HEK293 (cell line): ENCODE results near the gene RNF135.

Experiments
- CTCF ChIA-PET: fragments of 350-600 bp; formaldehyde crosslinking; extraction: SDS; loops from one replicate; lab custom pipeline; 2021; ENCODE audit warnings: antibody characterized with exemption; lab: Yijun Ruan, JAX
- POLR2A ChIA-PET: fragments of 300-600 bp; formaldehyde crosslinking; extraction: SDS; loops from one replicate; lab custom pipeline; 2020; ENCODE audit warnings: antibody characterized with exemption, inconsistent platforms; lab: Yijun Ruan, JAX
- H3K27ac ChIP-seq: fragments of 200-500 bp; sonication (Bioruptor generic); 2 replicates; pipeline ENCODE4 v1.5.1; 2014; ENCODE audit warnings: low read depth, low read length, control low read depth, inconsistent platforms; ENCODE audit errors: extremely low read depth
- H3K36me3 ChIP-seq, 2 experiments: fragments of 200-500 bp in 1 of 2; sonication (Bioruptor generic) in 1 of 2; 1 replicate in 1 of 2; 2 replicates in 1 of 2; pipeline ENCODE4 v1.5.1; 2014 to 2017; ENCODE audit warnings: inconsistent platforms in 2 of 2, low read length in 2 of 2; ENCODE audit not compliant: control insufficient read depth in 2 of 2, insufficient read depth in 1 of 2
- H3K4me1 ChIP-seq: fragments of 200-500 bp; sonication (Bioruptor generic); 2 replicates; pipeline ENCODE4 v1.5.1; 2014; ENCODE audit warnings: mild to moderate bottlenecking, low read length, inconsistent platforms; ENCODE audit not compliant: control insufficient read depth, insufficient read depth
- H3K4me3 ChIP-seq: 2 replicates; pipeline ENCODE4 v1.5.1; 2011; ENCODE audit warnings: low read depth, mild to moderate bottlenecking, control low read depth, low read length, moderate library complexity
- H3K9me3 ChIP-seq: fragments of 200-500 bp; sonication (Bioruptor generic); 2 replicates; pipeline ENCODE4 v1.5.1; 2014; ENCODE audit warnings: low read depth, low read length, inconsistent platforms; ENCODE audit not compliant: control insufficient read depth, insufficient read depth
- BCL11A ChIP-seq: fragments of 450-650 bp; formaldehyde crosslinking; IDR thresholded peaks from 2 replicates; pipeline ENCODE4 v1.5.1; 2016; ENCODE audit warnings: low read depth, missing biosample characterization, missing genetic modification characterization
- HOXC10 ChIP-seq: sonication (generic); formaldehyde crosslinking; IDR thresholded peaks from 2 replicates; pipeline ENCODE4 v1.8.1; 2023; ENCODE audit warnings: mild to moderate bottlenecking, missing genetic modification reagents
- PRDM1 ChIP-seq: fragments of 450-650 bp; formaldehyde crosslinking; IDR thresholded peaks from 2 replicates; pipeline ENCODE4; 2016; ENCODE audit warnings: missing biosample characterization, missing genetic modification characterization
- ZBTB17 ChIP-seq: fragments of 450-650 bp; formaldehyde crosslinking; IDR thresholded peaks from 2 replicates; pipeline ENCODE4 v1.5.1; 2016; ENCODE audit warnings: missing biosample characterization, missing genetic modification characterization
- ZFP41 ChIP-seq: fragments of 450-650 bp; formaldehyde crosslinking; IDR thresholded peaks from 2 replicates; pipeline ENCODE4 v1.5.1; 2016; ENCODE audit warnings: missing biosample characterization, missing genetic modification characterization, borderline replicate concordance
- ZIC2 ChIP-seq: fragments of 450-650 bp; formaldehyde crosslinking; IDR thresholded peaks from 2 replicates; pipeline ENCODE4 v1.5.1; 2016; ENCODE audit warnings: missing biosample characterization, missing genetic modification characterization
- ZNF146 ChIP-seq: fragments of 450-650 bp; formaldehyde crosslinking; IDR thresholded peaks from 2 replicates; pipeline ENCODE4 v1.5.1; 2016; ENCODE audit warnings: missing biosample characterization, missing genetic modification characterization
- ZNF19 ChIP-seq: fragments of 450-650 bp; formaldehyde crosslinking; IDR thresholded peaks from 2 replicates; pipeline ENCODE4; 2016; ENCODE audit warnings: missing biosample characterization, missing genetic modification characterization, low read depth
- ZNF248 ChIP-seq: fragments of 450-650 bp; formaldehyde crosslinking; IDR thresholded peaks from 2 replicates; pipeline ENCODE4 v1.5.1; 2017; ENCODE audit warnings: missing biosample characterization, missing genetic modification characterization
- ZNF311 ChIP-seq: fragments of 450-650 bp; formaldehyde crosslinking; IDR thresholded peaks from 2 replicates; pipeline ENCODE4 v1.5.1; 2017; ENCODE audit warnings: missing biosample characterization, missing genetic modification characterization, borderline replicate concordance
- ZNF341 ChIP-seq: fragments of 450-650 bp; formaldehyde crosslinking; IDR thresholded peaks from 2 replicates; pipeline ENCODE4; 2016; ENCODE audit warnings: low read depth, missing biosample characterization, missing genetic modification characterization
- ZNF354C ChIP-seq: fragments of 450-650 bp; formaldehyde crosslinking; IDR thresholded peaks from 2 replicates; pipeline ENCODE4 v1.5.1; 2016; ENCODE audit warnings: missing biosample characterization, missing genetic modification characterization, low read depth, borderline replicate concordance
- ZNF366 ChIP-seq: fragments of 450-650 bp; formaldehyde crosslinking; conservative IDR thresholded peaks from 2 replicates; pipeline ENCODE4 v1.5.1; 2016; ENCODE audit warnings: missing biosample characterization, missing genetic modification characterization
- ZNF394 ChIP-seq: fragments of 450-650 bp; formaldehyde crosslinking; IDR thresholded peaks from 2 replicates; pipeline ENCODE4 v1.5.1; 2016; ENCODE audit warnings: missing biosample characterization, missing genetic modification characterization, mild to moderate bottlenecking, moderate library complexity, borderline replicate concordance
- ZNF404 ChIP-seq: fragments of 450-650 bp; formaldehyde crosslinking; IDR thresholded peaks from 2 replicates; pipeline ENCODE4 v1.5.1; 2017; ENCODE audit warnings: missing biosample characterization, missing genetic modification characterization
- ZNF416 ChIP-seq: fragments of 450-650 bp; formaldehyde crosslinking; IDR thresholded peaks from 2 replicates; pipeline ENCODE4 v1.5.1; 2016; ENCODE audit warnings: missing biosample characterization, missing genetic modification characterization
- ZNF433 ChIP-seq: fragments of 450-650 bp; formaldehyde crosslinking; IDR thresholded peaks from 2 replicates; pipeline ENCODE4 v1.5.1; 2016; ENCODE audit warnings: missing biosample characterization, missing genetic modification characterization, low read depth
- ZNF488 ChIP-seq: fragments of 450-650 bp; formaldehyde crosslinking; IDR thresholded peaks from 2 replicates; pipeline ENCODE4 v1.5.1; 2016; ENCODE audit warnings: missing biosample characterization, missing genetic modification characterization
- ZNF560 ChIP-seq: fragments of 450-650 bp; formaldehyde crosslinking; IDR thresholded peaks from 2 replicates; pipeline ENCODE4 v1.5.1; 2017; ENCODE audit warnings: missing biosample characterization, missing genetic modification characterization, borderline replicate concordance
- ZNF580 ChIP-seq: fragments of 450-650 bp; formaldehyde crosslinking; IDR thresholded peaks from 2 replicates; pipeline ENCODE4 v1.5.1; 2016; ENCODE audit warnings: missing biosample characterization, missing genetic modification characterization
- ZNF596 ChIP-seq: fragments of 450-650 bp; IDR thresholded peaks from 2 replicates; pipeline ENCODE4 v1.5.0; 2018; ENCODE audit warnings: missing biosample characterization, mild to moderate bottlenecking, missing genetic modification characterization, moderate library complexity
- ZNF707 ChIP-seq: fragments of 450-650 bp; formaldehyde crosslinking; IDR thresholded peaks from 2 replicates; pipeline ENCODE4 v1.5.1; 2016; ENCODE audit warnings: missing biosample characterization, missing genetic modification characterization
- ZNF747 ChIP-seq: fragments of 450-650 bp; formaldehyde crosslinking; IDR thresholded peaks from 2 replicates; pipeline ENCODE4 v1.5.1; 2016; ENCODE audit warnings: missing biosample characterization, missing genetic modification characterization
- ZNF76 ChIP-seq: fragments of 450-650 bp; formaldehyde crosslinking; IDR thresholded peaks from 2 replicates; pipeline ENCODE4; 2016; ENCODE audit warnings: low read depth, missing biosample characterization, missing genetic modification characterization, borderline replicate concordance
- ZSCAN30 ChIP-seq: fragments of 450-650 bp; IDR thresholded peaks from 2 replicates; pipeline ENCODE4 v1.5.1; 2018; ENCODE audit warnings: missing biosample characterization, mild to moderate bottlenecking, missing genetic modification characterization, moderate library complexity
- ZXDB ChIP-seq: fragments of 450-650 bp; formaldehyde crosslinking; IDR thresholded peaks from 2 replicates; pipeline ENCODE4 v1.5.1; 2016; ENCODE audit warnings: missing biosample characterization, missing genetic modification characterization
- TF ChIP-seq, protein P1 (sequence below): fragments of 450-650 bp; formaldehyde crosslinking; IDR thresholded peaks from 2 replicates; pipeline ENCODE4 v1.5.1; 2016; ENCODE audit warnings: missing biosample characterization, missing genetic modification characterization
- TF ChIP-seq, protein P2 (sequence below): fragments of 450-650 bp; formaldehyde crosslinking; IDR thresholded peaks from 2 replicates; pipeline ENCODE4 v1.5.1; 2016; ENCODE audit warnings: missing biosample characterization, missing genetic modification characterization
- TF ChIP-seq, protein P3 (sequence below): fragments of 450-650 bp; formaldehyde crosslinking; IDR thresholded peaks from 2 replicates; pipeline ENCODE4 v1.5.1; 2016; ENCODE audit warnings: missing biosample characterization, missing genetic modification characterization
- TF ChIP-seq, protein P4 (sequence below): fragments of 450-650 bp; IDR thresholded peaks from 2 replicates; pipeline ENCODE4 v1.5.1; 2018; ENCODE audit warnings: missing biosample characterization, missing genetic modification characterization

RNF135 gene

DNA sequence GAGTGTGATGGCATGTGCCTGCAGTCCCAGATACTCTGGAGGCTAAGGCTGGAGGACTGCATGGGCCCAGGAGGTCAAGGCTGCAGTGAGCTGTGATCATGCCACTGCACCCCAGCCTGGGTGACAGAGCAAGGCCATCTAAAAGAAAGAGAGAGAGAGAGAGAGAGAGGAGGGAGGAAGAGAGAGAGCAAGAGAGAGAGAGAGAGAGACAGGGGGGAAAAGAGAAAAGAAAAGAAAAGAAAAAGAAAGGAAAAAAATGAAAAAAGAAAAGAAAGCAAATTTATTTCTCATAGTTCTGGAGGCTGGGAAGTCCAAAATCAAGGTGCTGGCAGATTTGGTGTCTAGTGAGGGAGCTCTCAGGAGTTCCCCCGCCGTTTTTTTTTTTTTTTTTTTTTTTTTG is 33.3 kb downstream of the RNF135 start:
- POLR2A ChIA-PET: interaction anchor here (0.6 to 1.1 kb wide), 4 partner anchors 9 to 45 kb away, joined by 3 to 5 read pairs (median 4); no protein-coding TSS in a partner anchor
- CTCF ChIA-PET: interaction anchor here (0.6 to 1.2 kb wide), 2 partner anchors 65 to 338 kb away, joined by 3 read pairs; no protein-coding TSS in a partner anchor

GRCh38 chr17:31007695-31008373 is 37.0 kb downstream of the RNF135 start:
- peak overlapping the region; percentile 97 for H3K27ac ChIP-seq
- ChIA-PET CTCF (interaction anchor here (0.6 to 1.3 kb wide), 7 partner anchors 8 to 262 kb away, joined by 3 to 5 read pairs (median 3); no protein-coding TSS in a partner anchor), POLR2A (interaction anchor here (0.6 to 2.7 kb wide), 12 partner anchors 9 to 262 kb away, joined by 3 to 13 read pairs (median 5); partner anchors contain the start of genes CRLF3, NF1, RNF135 and TEFM)
- H3K9me3 ChIP-seq: no peaks in the 10 kb centered on the region
- H3K36me3 ChIP-seq: peaks cover 0 to 1% of the 10 kb centered on the region in 2 experiments; a peak in 1 of 3 replicates
- peaks cover 3% of the 10 kb centered on the region; the same call in 1 of the 2 replicates for H3K4me1 ChIP-seq
- peak overlapping the region; percentile 70 for H3K4me3 ChIP-seq
- TF ChIP-seq, protein P1, sequence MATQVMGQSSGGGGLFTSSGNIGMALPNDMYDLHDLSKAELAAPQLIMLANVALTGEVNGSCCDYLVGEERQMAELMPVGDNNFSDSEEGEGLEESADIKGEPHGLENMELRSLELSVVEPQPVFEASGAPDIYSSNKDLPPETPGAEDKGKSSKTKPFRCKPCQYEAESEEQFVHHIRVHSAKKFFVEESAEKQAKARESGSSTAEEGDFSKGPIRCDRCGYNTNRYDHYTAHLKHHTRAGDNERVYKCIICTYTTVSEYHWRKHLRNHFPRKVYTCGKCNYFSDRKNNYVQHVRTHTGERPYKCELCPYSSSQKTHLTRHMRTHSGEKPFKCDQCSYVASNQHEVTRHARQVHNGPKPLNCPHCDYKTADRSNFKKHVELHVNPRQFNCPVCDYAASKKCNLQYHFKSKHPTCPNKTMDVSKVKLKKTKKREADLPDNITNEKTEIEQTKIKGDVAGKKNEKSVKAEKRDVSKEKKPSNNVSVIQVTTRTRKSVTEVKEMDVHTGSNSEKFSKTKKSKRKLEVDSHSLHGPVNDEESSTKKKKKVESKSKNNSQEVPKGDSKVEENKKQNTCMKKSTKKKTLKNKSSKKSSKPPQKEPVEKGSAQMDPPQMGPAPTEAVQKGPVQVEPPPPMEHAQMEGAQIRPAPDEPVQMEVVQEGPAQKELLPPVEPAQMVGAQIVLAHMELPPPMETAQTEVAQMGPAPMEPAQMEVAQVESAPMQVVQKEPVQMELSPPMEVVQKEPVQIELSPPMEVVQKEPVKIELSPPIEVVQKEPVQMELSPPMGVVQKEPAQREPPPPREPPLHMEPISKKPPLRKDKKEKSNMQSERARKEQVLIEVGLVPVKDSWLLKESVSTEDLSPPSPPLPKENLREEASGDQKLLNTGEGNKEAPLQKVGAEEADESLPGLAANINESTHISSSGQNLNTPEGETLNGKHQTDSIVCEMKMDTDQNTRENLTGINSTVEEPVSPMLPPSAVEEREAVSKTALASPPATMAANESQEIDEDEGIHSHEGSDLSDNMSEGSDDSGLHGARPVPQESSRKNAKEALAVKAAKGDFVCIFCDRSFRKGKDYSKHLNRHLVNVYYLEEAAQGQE: peak; percentile 41
- TF ChIP-seq, protein P2, sequence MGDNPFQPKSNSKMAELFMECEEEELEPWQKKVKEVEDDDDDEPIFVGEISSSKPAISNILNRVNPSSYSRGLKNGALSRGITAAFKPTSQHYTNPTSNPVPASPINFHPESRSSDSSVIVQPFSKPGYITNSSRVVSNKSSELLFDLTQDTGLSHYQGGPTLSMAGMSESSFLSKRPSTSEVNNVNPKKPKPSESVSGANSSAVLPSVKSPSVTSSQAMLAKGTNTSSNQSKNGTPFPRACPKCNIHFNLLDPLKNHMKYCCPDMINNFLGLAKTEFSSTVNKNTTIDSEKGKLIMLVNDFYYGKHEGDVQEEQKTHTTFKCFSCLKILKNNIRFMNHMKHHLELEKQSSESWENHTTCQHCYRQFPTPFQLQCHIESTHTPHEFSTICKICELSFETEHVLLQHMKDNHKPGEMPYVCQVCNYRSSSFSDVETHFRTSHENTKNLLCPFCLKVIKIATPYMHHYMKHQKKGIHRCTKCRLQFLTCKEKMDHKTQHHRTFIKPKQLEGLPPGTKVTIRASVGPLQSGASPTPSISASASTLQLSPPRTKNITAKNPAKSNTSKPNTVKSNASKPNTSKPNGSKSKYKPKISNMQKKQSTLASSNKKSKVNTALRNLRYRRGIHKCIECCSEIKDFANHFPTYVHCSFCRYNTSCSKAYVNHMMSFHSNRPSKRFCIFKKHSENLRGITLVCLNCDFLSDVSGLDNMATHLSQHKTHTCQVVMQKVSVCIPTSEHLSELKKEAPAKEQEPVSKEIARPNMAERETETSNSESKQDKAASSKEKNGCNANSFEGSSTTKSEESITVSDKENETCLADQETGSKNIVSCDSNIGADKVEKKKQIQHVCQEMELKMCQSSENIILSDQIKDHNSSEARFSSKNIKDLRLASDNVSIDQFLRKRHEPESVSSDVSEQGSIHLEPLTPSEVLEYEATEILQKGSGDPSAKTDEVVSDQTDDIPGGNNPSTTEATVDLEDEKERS (tag by site-specific recombination): no peak
- peak; percentile 49; the same call in 1 of the 2 replicates for TF ChIP-seq ZNF366 (tag by site-specific recombination)
- no peak for TF ChIP-seq ZIC2 (tag by site-specific recombination)
- no peak for TF ChIP-seq ZNF76 (tag by site-specific recombination)
- TF ChIP-seq, protein P3, sequence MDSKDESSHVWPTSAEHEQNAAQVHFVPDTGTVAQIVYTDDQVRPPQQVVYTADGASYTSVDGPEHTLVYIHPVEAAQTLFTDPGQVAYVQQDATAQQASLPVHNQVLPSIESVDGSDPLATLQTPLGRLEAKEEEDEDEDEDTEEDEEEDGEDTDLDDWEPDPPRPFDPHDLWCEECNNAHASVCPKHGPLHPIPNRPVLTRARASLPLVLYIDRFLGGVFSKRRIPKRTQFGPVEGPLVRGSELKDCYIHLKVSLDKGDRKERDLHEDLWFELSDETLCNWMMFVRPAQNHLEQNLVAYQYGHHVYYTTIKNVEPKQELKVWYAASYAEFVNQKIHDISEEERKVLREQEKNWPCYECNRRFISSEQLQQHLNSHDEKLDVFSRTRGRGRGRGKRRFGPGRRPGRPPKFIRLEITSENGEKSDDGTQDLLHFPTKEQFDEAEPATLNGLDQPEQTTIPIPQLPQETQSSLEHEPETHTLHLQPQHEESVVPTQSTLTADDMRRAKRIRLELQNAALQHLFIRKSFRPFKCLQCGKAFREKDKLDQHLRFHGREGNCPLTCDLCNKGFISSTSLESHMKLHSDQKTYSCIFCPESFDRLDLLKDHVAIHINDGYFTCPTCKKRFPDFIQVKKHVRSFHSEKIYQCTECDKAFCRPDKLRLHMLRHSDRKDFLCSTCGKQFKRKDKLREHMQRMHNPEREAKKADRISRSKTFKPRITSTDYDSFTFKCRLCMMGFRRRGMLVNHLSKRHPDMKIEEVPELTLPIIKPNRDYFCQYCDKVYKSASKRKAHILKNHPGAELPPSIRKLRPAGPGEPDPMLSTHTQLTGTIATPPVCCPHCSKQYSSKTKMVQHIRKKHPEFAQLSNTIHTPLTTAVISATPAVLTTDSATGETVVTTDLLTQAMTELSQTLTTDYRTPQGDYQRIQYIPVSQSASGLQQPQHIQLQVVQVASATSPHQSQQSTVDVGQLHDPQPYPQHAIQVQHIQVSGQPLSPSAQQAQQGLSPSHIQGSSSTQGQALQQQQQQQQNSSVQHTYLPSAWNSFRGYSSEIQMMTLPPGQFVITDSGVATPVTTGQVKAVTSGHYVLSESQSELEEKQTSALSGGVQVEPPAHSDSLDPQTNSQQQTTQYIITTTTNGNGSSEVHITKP (tag by site-specific recombination): peak; percentile 89

More for the DNA sequence above, 33.3 kb downstream of the RNF135 start:
- H3K9me3 ChIP-seq: no peaks in the 10 kb centered on the region
- peaks cover 7% of the 10 kb centered on the region for H3K4me1 ChIP-seq
- peaks cover 4 to 12% of the 10 kb centered on the region in 2 experiments; a peak in 2 of 3 replicates for H3K36me3 ChIP-seq
- H3K4me3 ChIP-seq: no peak overlapping the region
- no peak overlapping the region for H3K27ac ChIP-seq
- no peak for TF ChIP-seq ZNF433 (tag by site-specific recombination)
- TF ChIP-seq ZNF311 (tag by site-specific recombination): no peak
- TF ChIP-seq ZBTB17 (tag by site-specific recombination): no peak
- no peak for TF ChIP-seq ZNF416 (tag by site-specific recombination)
- TF ChIP-seq, protein P4, sequence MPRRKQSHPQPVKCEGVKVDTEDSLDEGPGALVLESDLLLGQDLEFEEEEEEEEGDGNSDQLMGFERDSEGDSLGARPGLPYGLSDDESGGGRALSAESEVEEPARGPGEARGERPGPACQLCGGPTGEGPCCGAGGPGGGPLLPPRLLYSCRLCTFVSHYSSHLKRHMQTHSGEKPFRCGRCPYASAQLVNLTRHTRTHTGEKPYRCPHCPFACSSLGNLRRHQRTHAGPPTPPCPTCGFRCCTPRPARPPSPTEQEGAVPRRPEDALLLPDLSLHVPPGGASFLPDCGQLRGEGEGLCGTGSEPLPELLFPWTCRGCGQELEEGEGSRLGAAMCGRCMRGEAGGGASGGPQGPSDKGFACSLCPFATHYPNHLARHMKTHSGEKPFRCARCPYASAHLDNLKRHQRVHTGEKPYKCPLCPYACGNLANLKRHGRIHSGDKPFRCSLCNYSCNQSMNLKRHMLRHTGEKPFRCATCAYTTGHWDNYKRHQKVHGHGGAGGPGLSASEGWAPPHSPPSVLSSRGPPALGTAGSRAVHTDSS (tag by site-specific recombination): no peak
- no peak for TF ChIP-seq ZNF354C (tag by site-specific recombination)
- no peak for TF ChIP-seq ZSCAN30 (tag by site-specific recombination)
- no peak for TF ChIP-seq ZNF580 (tag by site-specific recombination)
- TF ChIP-seq HOXC10 (CRISPR knock-in tag): no peak
- TF ChIP-seq ZNF394 (tag by site-specific recombination): no peak
- TF ChIP-seq ZXDB (tag by site-specific recombination): no peak
- no peak for TF ChIP-seq ZNF707 (tag by site-specific recombination)
- TF ChIP-seq ZNF747 (tag by site-specific recombination): no peak
- TF ChIP-seq ZNF248 (tag by site-specific recombination): no peak
- no peak for TF ChIP-seq ZNF488 (tag by site-specific recombination)
- TF ChIP-seq ZNF341: no peak
- no peak for TF ChIP-seq ZNF19
- no peak for TF ChIP-seq ZNF146 (tag by site-specific recombination)
- TF ChIP-seq ZNF560 (tag by site-specific recombination): no peak
- TF ChIP-seq ZFP41: no peak
- TF ChIP-seq ZNF404 (tag by site-specific recombination): no peak
- peak; percentile 55; the same call in 1 of the 2 replicates for TF ChIP-seq PRDM1
- no peak for TF ChIP-seq BCL11A (tag by site-specific recombination)
- 0 out of 2 replicates have a peak, but pooled peaks have one; percentile 31 for TF ChIP-seq ZNF366 (tag by site-specific recombination)
- peak; percentile 94 for TF ChIP-seq ZNF596 (tag by site-specific recombination)
